GM21529 (cell line): ENCODE measurements around the gene CXorf49.
A peak's percentile ranks its signal among the peaks of the same experiment; 100 is the strongest.
"Not testable (repeated sequence)": the region's sequence is repeated elsewhere in the genome, so short reads cannot be mapped to it uniquely, and the experiment has no call there.

Experiments used
- ATAC-seq: cut with Tn5 transposase; IDR thresholded peaks from one replicate; pipeline ENCODE4 v1.9.1; 2021; ENCODE audit not compliant: unreplicated experiment

CXorf49 gene

GRCh38 chrX:71675636-71676035 is 42.4 kb downstream of the CXorf49 start:
- ATAC-seq, result not testable (repeated sequence)

GRCh38 chrX:71671938-71672337 is 46.1 kb downstream of the CXorf49 start:
- no peak for ATAC-seq

- no peak for ATAC-seq
Measured at GRCh38 chrX:71671043-71671780, 46.9 kb downstream of the CXorf49 start.

GRCh38 chrX:71669947-71670346 is 48.1 kb downstream of the CXorf49 start:
- ATAC-seq, result peak; percentile 44

GRCh38 chrX:71669492-71669891 is 48.6 kb downstream of the CXorf49 start:
- no peak for ATAC-seq

- ATAC-seq, result no peak
Measured at GRCh38 chrX:71668248-71668595, 49.9 kb downstream of the CXorf49 start.

GRCh38 chrX:71667328-71668247 is 50.5 kb downstream of the CXorf49 start, which contains the start of gene LOC101059915:
Gene LOC101059915, plus strand, starts transcription at chrX:71667546.
- no peak for ATAC-seq

GRCh38 chrX:71666240-71667223 is 51.6 kb downstream of the CXorf49 start:
- ATAC-seq, result no peak

- ATAC-seq, result no peak
Measured at GRCh38 chrX:71665747-71666146, 52.3 kb downstream of the CXorf49 start.

GRCh38 chrX:71664889-71665491 is 53.1 kb downstream of the CXorf49 start:
- no peak for ATAC-seq
